ENCODE data around the gene MAP3K5.

Gene MAP3K5

GRCh38 chr6:136635615-136636014 lies 156.7 kb downstream of the MAP3K5 start:
- DNase-seq = no peak

GRCh38 chr6:136633355-136633754 lies 158.9 kb downstream of the MAP3K5 start:
- no peak for DNase-seq

DNA sequence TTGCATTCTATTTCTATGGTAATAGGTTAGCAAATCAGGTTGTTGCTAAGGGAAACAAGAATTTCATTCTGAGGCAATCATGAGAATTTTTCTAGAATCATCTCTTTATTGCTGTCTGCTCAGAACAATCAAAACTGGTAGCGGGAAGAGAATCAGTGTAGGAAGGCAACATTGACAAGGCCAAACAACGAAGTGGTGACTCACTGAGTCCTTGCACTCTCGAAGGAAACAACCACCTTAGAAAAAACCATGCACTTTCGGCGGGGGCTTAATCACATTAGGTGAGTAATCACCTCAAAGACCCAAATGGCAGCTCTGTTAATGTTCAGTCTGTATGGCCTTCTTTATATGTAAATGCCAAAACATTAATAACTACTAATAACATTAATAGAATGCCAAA lies 163.3 kb downstream of the MAP3K5 start:
- no peak for DNase-seq

GRCh38 chr6:136627191-136627590 lies 165.1 kb downstream of the MAP3K5 start:
- no peak for DNase-seq

DNA sequence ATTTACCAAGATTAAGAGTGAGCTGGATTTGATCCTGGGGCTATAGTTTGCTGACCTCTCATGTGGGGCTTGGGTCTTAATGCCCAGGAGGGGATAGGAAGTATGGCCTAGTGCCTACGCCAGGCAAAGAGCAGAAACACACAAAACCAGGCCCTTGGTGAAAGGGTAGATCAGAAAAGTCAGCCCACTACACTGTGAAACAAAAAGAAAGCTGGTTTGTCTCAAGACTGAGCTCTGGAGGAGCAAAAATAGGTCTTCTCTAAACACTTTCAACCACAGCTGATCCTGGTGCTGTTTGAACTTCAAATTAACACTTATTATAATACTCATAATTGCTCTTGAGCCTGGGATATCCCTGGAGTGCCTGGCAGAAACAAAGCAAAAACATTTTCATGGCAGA lies 167.0 kb downstream of the MAP3K5 start:
- DNase-seq = peak in 2 of 3 experiments; percentile 18 to 37

- DNase-seq = no peak
Measured at GRCh38 chr6:136624347-136624746, 167.9 kb downstream of the MAP3K5 start.

- no peak for DNase-seq
Measured at GRCh38 chr6:136618086-136618485, 174.2 kb downstream of the MAP3K5 start.

DNA sequence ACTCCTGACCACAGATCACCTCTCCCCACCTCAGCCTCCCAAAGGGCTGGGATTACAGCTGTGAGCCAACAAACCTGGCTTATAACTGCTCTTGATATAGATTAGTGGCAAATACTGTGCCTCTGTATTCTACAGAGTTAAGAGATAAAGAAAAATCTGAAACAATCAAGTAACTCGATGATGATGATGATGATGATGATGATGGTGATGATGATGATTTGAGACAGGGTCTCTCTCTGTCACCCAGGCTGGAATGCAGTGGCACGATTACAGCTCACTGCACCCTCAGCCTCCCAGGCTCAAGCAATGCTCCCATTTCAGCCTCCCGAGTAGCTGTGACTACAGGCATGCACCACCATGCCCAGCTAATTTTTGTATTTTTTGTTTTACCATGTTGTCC lies 175.8 kb downstream of the MAP3K5 start:
- no peak for DNase-seq

DNA sequence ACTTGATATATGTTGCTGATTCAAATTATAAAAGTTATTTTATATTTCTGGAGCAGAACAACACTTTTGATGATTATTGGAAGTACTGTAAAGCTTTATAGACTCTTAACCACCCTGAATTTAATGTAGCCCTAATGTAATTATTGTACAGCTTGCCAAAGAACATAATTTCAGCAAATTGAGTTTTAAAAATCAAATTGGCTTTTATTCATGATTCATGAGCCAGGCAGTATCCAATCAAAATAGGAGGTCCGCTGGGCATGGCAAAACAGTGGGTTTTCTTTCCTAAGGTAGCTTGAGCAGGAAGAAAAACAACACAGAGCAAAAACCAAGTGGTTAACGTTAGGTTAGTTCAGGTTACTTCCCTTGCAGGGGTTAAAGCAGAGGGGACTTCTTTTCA lies 177.3 kb downstream of the MAP3K5 start:
- DNase-seq = no peak

DNA sequence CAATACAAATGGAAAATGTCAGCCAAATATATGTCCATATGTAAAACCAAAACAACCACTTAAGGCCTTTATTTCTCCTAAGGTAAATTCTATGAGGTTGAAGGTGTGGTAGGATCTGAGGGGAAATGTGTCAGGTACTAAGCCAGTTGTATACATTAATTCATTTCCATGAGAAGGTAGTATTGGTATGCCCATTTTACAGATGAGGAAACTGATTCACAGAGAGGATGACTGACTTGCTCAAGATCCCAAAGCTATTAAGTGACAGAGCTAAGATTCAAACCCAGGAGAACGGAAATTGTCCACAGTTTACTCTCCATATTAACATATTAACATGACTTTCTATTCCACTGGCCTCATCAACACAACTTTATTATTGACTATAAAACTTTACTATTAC lies 177.9 kb downstream of the MAP3K5 start:
- DNase-seq = no peak

DNA sequence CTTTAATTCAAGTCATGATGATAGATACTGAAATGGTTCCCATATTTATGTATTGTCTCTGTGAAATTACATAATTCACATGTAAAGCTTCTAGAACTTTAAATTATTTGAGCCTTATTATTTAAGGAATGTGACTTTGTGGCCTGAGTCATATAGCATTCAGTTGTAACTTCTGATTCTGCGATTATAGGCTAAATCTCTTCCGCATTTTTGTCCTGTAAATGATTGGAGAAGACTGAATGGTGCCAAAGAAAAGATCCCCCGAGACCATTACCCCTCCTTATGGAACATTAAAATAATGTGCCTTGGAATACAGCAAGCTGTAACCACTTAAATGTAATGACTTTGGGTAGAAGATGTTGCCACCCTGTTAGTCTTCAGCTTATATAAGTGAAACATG lies 178.8 kb downstream of the MAP3K5 start:
- DNase-seq = no peak

- no peak for DNase-seq
Measured at GRCh38 chr6:136612666-136613389, 179.4 kb downstream of the MAP3K5 start.

DNA sequence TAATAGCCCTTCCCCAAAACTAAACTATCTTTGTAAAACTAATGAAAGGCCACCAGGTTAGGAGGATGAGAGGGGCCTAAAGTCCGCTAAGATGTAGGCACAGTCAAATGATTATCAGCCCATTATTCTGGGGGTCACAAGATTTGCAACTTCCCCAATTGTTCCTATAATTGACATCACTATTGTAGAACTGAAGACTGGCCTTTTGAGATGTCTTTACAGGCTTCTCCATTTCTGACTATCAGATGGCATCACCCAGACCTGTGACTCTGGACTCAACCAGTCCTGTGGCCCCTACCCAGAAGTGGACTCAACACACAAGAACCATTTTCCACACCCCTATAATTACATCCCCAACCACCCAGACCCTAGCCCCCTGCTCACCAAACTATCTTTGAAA lies 180.5 kb downstream of the MAP3K5 start:
- DNase-seq = no peak

- DNase-seq = no peak
Measured at GRCh38 chr6:136611133-136611532, 181.1 kb downstream of the MAP3K5 start.

DNA sequence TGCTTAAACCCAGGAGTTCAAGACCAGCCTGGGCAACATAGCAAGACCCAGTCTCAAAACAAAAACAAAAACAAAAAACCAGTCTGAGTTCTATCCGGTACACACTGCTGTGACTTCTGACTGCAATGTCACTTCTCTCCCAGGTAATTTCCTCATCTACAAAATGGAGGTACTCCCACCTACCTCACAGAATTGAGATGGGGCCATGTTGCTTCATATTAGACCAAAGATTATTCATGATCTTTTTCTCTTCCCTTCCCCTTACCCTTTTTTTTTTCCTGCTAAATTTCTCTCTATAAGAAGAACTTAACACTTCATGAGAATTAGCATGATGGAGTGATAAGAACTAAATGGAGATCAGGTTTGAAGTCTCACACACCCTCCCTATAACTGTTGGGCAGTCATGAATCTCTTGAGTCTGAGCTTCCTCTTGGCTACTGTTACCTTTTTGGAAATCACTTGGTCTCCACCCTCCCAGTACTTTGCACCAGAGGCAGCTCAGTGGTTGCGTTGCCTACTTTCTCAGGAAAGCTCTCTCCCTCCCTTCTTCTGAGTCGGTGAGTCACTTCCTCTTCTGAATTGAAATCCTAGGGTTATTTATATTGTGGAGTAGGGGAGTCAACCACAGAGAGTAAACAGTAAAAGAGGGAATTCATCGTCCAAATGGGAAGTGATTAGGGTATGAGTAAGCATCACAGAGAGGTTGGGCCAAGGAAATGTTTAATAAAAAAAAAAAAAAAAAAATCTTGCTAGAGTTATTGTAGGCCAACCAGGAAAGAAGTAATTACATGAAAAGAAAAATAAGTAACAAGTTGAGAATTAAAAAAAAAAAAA lies 182.2 kb downstream of the MAP3K5 start:
- peak in 2 of 3 experiments; percentile 24 to 62 for DNase-seq

DNA sequence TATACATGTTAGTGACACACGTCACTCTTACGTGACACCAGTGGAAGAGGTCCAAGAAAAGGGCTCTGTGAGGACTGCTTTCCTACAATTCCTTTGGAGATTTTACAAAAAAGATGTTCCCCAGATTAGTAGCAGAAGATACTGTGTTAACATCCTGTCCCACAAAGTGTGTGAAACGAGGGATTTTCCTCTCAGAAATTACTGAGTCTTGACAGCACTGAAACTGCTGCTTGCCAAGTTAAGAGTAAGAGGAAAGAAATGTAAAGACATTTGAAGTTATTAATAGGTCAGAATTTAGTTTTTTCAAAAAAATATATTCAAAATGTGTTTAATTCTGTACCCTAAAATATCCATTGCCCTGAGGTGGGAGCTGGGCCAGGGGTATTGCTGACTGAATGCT lies 183.3 kb downstream of the MAP3K5 start:
- no peak for DNase-seq

DNA sequence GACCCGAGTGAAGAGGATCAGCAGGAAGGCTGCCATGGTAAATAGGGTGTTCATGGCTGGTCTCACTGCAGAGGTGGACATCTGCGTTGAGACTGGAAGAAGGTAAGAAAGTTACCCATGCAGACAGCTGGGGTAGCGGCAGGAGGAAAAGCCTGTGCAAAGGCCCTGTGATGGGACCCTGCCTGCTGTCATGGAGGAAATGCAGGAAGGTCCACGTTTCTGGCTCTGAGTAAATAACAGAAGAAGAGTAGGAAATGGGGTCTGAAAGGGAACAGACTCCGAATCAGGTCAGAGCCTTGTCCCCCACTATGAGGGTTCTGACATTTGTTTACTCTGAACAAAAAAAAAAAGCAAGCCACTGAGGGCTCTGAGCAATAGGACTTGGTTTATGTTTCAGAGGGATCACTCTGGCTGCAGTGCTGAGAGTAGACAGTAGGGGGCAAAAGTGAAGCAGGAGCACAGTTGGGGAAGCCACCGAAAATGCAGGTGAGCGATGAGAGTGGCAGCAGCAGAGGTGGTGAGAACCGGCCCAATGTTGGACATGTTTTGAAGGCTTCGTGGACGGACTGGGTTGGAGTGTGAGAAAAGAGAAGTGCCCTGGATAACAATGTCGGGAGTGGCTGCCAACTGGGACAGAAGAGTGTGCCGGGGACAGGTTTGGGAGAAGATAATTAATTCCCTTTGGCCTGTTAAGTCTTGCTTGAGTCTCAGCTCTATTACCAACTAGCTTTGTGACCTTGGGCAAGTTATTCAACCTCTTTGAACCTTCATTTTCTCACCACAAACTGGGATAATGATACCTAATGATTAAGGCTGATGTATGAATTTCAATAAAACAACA lies 184.1 kb downstream of the MAP3K5 start:
- peak; percentile 28 to 60 (median 58) for DNase-seq

GRCh38 chr6:136607204-136607931 lies 184.9 kb downstream of the MAP3K5 start:
- DNase-seq = peak in 2 of 3 experiments; percentile 50 to 86

GRCh38 chr6:136604928-136605510 lies 187.3 kb downstream of the MAP3K5 start:
- DNase-seq = peak in 1 of 3 experiments; percentile 19

DNA sequence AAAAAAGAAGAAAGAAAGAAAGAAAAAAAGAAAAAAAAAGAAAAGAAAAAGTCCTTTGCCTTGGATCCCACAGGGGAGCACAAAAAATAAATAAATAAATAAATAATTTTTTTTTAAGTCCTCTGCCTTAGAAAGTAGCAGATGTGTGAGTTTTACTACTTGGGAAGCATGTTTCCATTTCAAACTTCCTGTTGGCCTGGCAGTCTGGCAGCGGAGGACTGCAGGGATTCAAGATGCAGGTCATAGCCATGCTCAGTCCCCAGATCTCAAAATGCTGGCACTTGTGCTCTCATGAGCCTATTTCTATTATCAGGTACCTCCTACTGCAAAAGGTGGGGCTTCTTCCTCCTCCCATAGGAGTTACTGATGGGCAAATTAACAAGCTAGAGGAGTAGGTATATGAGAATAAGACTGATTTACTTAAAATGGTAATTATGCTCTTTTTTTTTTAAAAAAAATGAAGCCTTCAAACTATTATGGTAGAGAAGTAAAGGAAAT lies 187.9 kb downstream of the MAP3K5 start:
- no peak for DNase-seq

DNA sequence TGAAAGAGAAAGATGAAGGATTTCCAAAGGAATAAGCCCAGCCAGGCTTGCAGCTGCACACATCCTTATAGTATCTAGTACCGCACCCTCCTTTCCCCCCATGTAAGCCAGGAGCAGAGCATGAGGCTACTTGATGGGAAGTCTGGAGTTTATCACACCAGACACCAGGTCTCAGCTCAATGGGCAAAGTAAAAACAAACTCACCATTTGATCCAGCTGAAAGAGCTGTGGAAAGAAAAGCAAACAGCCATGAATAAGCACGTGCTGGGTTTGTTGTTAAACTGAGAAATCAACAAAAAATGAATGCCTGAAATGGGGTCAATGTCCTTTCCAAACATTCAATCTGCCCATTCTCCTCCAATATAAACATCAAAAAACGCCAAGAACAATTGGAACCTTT lies 191.5 kb downstream of the MAP3K5 start:
- peak in 2 of 3 experiments; percentile 21 to 58 for DNase-seq
